Measurements from ENCODE around the gene TFF1.

Gene TFF1

GRCh38 chr21:42398436-42399028 lies 32.2 kb upstream of the TFF1 start:
- 0 out of 2 replicates have a peak, but pooled peaks cover 4% of the 10 kb centered on the region for H3K4me1 ChIP-seq (ENCODE audit: low read length)
- no peak for DNase-seq

GRCh38 chr21:42397746-42398394 lies 31.5 kb upstream of the TFF1 start:
- Histone ChIP-seq H3K4me3 (ENCODE audit: low read length) (no peak overlapping the region), H2AFZ (ENCODE audit: low read length) (no peak overlapping the region), H3K9me3 (replicated peaks; ENCODE audit: insufficient read depth, low read length) (no peaks in the 10 kb centered on the region), H3K36me3 (replicated peaks; ENCODE audit: insufficient read depth, low read length) (no peaks in the 10 kb centered on the region), H4K20me1 (ENCODE audit: insufficient read depth, low read length) (no peaks in the 10 kb centered on the region), H3K4me1 (ENCODE audit: low read length) (0 out of 2 replicates have a peak, but pooled peaks cover 4% of the 10 kb centered on the region), H3K4me2 (ENCODE audit: low read depth, low read length) (no peak overlapping the region), H3K9me2 (replicated peaks; ENCODE audit: insufficient read depth, low read length) (no peaks in the 10 kb centered on the region), H3K27ac (ENCODE audit: low read length) (no peak overlapping the region), H3K9ac (ENCODE audit: low read length) (no peak overlapping the region), H3K27me3 (replicated peaks; ENCODE audit: insufficient read depth, low read length) (peaks cover 78% of the 10 kb centered on the region), H3F3A (ENCODE audit: insufficient read depth, low read length) (peaks cover 2% of the 10 kb centered on the region; the same call in 1 of the 2 replicates), H3K79me2 (ENCODE audit: low read length) (no peaks in the 10 kb centered on the region)
- DNase-seq: no peak
- no peak for TF ChIP-seq EZH2phosphoT487 (IDR thresholded peaks at IDR 0.05; ENCODE audit: low read length)
- TF ChIP-seq EZH2 (optimal IDR thresholded peaks at IDR 0.05; ENCODE audit: low read depth, low read length): no peak
- no peak for TF ChIP-seq CTCF (IDR thresholded peaks at IDR 0.05; ENCODE audit: low read length)

More at GRCh38 chr21:42398436-42399028, 32.2 kb upstream of the TFF1 start:
- no peak overlapping the region for H3K27ac ChIP-seq (ENCODE audit: low read length)
- H2AFZ ChIP-seq (ENCODE audit: low read length): no peak overlapping the region
- no peak overlapping the region for H3K9ac ChIP-seq (ENCODE audit: low read length)
- H4K20me1 ChIP-seq (ENCODE audit: insufficient read depth, low read length): no peaks in the 10 kb centered on the region
- H3F3A ChIP-seq (ENCODE audit: insufficient read depth, low read length): peaks cover 2% of the 10 kb centered on the region; the same call in 1 of the 2 replicates
- no peaks in the 10 kb centered on the region for H3K36me3 ChIP-seq (replicated peaks; ENCODE audit: insufficient read depth, low read length)
- H3K4me3 ChIP-seq (ENCODE audit: low read length): no peak overlapping the region
- H3K79me2 ChIP-seq (ENCODE audit: low read length): no peaks in the 10 kb centered on the region
- H3K9me3 ChIP-seq (replicated peaks; ENCODE audit: insufficient read depth, low read length): no peaks in the 10 kb centered on the region
- TF ChIP-seq CTCF (IDR thresholded peaks at IDR 0.05; ENCODE audit: low read length) (no peak), EZH2phosphoT487 (IDR thresholded peaks at IDR 0.05; ENCODE audit: low read length) (no peak), EZH2 (optimal IDR thresholded peaks at IDR 0.05; ENCODE audit: low read depth, low read length) (no peak)
- H3K4me2 ChIP-seq (ENCODE audit: low read depth, low read length): no peak overlapping the region
- H3K27me3 ChIP-seq (replicated peaks; ENCODE audit: insufficient read depth, low read length): peaks cover 76% of the 10 kb centered on the region
- H3K9me2 ChIP-seq (replicated peaks; ENCODE audit: insufficient read depth, low read length): no peaks in the 10 kb centered on the region

- no peak for DNase-seq
- Histone ChIP-seq H4K20me1 (ENCODE audit: insufficient read depth, low read length) (no peaks in the 10 kb centered on the region), H3K27ac (ENCODE audit: low read length) (no peak overlapping the region), H3K27me3 (replicated peaks; ENCODE audit: insufficient read depth, low read length) (peaks cover 86% of the 10 kb centered on the region), H3K36me3 (replicated peaks; ENCODE audit: insufficient read depth, low read length) (no peaks in the 10 kb centered on the region), H3F3A (ENCODE audit: insufficient read depth, low read length) (peaks cover 2% of the 10 kb centered on the region; the same call in 1 of the 2 replicates), H2AFZ (ENCODE audit: low read length) (no peak overlapping the region), H3K4me1 (ENCODE audit: low read length) (0 out of 2 replicates have a peak, but pooled peaks cover 4% of the 10 kb centered on the region), H3K9me2 (replicated peaks; ENCODE audit: insufficient read depth, low read length) (no peaks in the 10 kb centered on the region), H3K4me2 (ENCODE audit: low read depth, low read length) (no peak overlapping the region), H3K79me2 (ENCODE audit: low read length) (no peaks in the 10 kb centered on the region), H3K9ac (ENCODE audit: low read length) (no peak overlapping the region), H3K4me3 (ENCODE audit: low read length) (no peak overlapping the region), H3K9me3 (replicated peaks; ENCODE audit: insufficient read depth, low read length) (no peaks in the 10 kb centered on the region)
- no peak for TF ChIP-seq EZH2phosphoT487 (IDR thresholded peaks at IDR 0.05; ENCODE audit: low read length)
- no peak for TF ChIP-seq CTCF (IDR thresholded peaks at IDR 0.05; ENCODE audit: low read length)
- no peak for TF ChIP-seq EZH2 (optimal IDR thresholded peaks at IDR 0.05; ENCODE audit: low read depth, low read length)
These were observed 30.7 kb upstream of the TFF1 start for GRCh38 chr21:42396799-42397745.
